Central memory CD4-positive, alpha-beta T cell (primary cell): ENCODE measurements around the gene RBM42.

Experiments
- DNase-seq: peaks from one replicate; pipeline ENCODE4 v3.0.0; 2022

Gene RBM42

GRCh38 chr19:35655600-35655999 is 26.8 kb downstream of the RBM42 start:
- DNase-seq = no peak

GRCh38 chr19:35656700-35657099 is 27.9 kb downstream of the RBM42 start:
- DNase-seq = no peak

DNA sequence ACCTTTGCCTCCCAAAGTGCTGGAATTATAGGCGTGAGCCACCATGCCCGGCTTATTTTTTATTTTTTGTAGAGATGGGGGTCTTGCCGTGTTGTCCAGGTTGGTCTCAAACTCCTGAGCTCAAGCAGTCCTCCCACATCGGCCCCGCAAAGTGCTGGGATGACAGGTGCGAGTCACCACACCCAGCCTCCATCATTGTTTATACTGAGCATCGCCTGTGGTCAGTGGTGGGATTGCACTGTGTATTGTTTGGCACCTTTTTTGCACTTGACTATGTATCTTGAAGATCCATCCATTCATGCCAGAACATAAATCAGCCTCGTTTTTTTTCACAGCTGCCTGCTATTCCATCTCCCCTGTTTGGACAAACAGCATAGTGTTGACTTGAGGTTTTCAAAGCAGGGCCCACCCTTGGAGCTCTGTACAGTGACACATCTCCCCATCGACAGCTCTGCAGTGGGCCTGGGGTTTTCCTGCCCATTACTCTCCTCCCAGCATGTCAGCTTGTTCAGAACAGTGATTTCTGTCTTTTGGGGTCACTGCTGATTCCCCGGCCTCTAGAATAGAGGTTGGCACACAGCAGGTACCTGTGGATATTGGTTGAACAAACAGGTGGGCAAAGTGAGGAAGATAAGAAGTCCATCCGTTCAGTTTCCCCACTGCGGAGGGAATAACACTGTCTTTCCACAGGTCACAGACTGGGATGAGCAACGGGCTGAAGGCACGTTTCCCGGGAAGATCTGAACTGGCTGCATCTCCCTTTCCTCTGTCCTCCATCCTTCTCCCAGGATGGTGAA is 29.3 kb downstream of the RBM42 start:
- no peak for DNase-seq

DNA sequence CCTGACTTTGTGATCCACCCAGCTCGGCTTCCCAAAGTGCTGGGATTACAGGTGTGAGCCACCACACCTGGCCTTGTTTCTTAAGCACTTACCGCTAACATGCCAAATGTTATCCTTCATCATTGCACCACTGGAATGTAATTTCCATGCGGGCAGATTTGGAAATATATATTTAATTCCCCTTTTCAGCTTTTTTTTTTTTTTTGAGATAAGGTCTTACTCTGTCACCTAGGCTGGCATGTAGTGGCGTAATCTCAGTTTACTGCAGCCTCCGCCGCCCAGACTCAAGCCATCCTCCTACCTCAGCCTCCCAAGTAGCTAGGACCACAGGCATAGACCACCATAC is 33.1 kb downstream of the RBM42 start:
- DNase-seq = no peak

DNA sequence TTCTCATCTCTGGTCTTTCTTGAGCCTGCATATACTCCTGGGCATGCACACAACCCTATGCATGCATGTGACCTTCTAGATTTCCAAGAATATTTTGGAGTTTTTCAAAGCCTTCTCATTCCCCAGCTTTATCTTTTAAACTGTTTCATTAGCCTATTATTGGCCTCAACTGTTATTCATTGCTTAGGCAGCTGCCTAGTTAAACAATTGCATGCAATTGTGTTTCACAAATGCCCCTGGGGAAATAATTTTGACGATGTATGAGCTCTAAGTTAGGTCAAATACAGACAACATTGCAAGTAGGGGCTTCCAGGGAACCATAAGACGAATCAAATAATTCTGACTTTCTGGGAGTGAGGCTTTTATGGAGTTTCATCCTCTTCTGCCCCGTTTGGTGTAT is 35.1 kb downstream of the RBM42 start:
- DNase-seq = no peak

- DNase-seq = no peak
Observed at GRCh38 chr19:35665157-35665556, 36.3 kb downstream of the RBM42 start.

GRCh38 chr19:35665604-35666003 is 36.8 kb downstream of the RBM42 start:
- DNase-seq = no peak

DNA sequence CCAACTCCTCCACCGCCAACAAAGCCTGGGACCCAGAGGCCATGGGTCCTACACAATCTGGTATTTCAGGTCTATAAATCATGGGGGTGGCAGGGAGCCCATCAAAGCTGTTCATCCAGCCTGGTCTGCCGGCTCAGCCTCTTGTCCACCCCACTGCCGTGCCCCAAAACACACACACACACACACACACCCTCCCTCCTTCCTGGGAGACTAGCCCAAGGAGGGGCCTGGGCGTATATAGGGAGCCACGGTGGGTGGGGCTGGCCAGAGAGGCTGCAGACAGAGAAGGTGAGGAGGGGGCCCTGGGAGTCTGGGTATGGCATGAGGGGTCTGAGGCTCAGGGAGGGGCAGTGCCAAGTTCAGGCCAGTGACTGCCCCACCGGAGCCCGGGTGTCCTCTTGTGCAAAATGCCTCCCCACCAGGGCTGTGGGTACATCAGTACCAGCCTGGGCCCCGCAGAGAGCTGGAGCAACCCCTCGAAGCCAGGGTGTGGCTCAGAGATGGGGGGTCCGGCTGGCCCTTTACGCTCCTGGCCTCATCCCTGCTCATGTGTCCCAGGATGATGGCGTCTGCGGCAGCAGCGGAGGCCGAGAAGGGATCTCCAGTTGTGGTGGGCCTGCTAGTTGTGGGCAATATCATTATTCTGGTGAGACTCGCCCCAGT is 37.5 kb downstream of the RBM42 start, which contains the start of gene UPK1A:
Gene UPK1A (plus strand): TSS at position 267 of the 663 bp plus-strand sequence. CDS start 296 bp downstream, at position 563.
- no peak for DNase-seq

DNA sequence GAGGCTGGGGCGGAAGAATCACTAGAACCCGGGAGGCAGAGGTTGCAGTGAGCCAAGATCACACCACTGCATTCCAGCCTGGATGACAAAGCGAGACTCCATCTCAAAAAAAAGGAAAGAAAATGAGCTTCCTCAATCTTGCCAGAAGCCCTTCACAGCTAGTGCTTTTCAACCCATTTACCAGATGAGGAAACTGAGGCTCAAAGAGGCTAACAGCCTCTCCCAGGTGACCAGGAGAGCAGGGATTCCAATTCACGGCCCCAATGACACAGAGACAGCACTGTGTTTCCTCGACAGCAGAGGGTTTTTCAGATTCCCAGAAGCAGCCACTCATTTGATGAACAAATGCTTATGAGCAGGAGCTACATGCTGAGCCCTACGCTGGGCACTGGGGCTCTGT is 40.7 kb downstream of the RBM42 start:
- no peak for DNase-seq

GRCh38 chr19:35669974-35670373 is 41.1 kb downstream of the RBM42 start:
- DNase-seq = no peak

GRCh38 chr19:35670686-35671085 is 41.9 kb downstream of the RBM42 start:
- no peak for DNase-seq

- DNase-seq = no peak
Observed at GRCh38 chr19:35671818-35672217, 43.0 kb downstream of the RBM42 start.

GRCh38 chr19:35673121-35673804 is 44.4 kb downstream of the RBM42 start:
- peak; percentile 29 for DNase-seq

GRCh38 chr19:35675589-35676140 is 46.8 kb downstream of the RBM42 start:
- DNase-seq = no peak
